ENCODE data around the gene ADK. TPM values are rescaled to one million over a fixed set of nuclear protein-coding genes. Genes with fewer than 3 reads are reported as not detected.
"Not testable (repeated sequence)": the region's sequence is repeated elsewhere in the genome, so short reads cannot be mapped to it uniquely, and the experiment has no call there.

The ADK gene
- total RNA-seq, 1 donor from 2014 or later: 26.2 TPM

DNA sequence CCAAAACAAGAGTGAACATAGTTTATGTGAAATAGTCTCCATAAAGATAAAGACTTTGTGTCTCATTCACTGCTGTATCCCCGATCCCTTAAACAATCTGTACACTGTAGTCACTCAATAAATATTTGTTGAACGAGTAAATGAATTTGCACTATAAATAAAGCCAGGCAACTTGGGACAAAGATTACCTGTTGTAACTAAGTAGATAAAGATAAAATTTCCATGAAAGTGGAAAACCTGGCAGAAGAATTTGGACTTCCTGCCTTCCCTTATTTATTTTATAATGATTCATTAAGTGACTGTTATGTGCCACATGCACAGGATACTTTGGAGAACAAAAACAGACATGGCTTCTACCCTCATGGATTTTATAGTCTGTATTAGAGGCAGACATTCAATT is 397.7 kb downstream of the ADK start:
- Mint-ChIP-seq H3K4me3 (no peak overlapping the region), H3K27me3 (ENCODE audit: low read depth) (no peaks in the 10 kb centered on the region), H3K9me3 (no peaks in the 10 kb centered on the region), H3K27ac (no peak overlapping the region), H3K36me3 (peaks cover 7% of the 10 kb centered on the region), H3K4me1 (peaks cover 7% of the 10 kb centered on the region)
- no peak for DNase-seq (ENCODE audit: low spot score in 2 of 2, unreplicated experiment in 2 of 2)
- TF ChIP-seq, protein P1, sequence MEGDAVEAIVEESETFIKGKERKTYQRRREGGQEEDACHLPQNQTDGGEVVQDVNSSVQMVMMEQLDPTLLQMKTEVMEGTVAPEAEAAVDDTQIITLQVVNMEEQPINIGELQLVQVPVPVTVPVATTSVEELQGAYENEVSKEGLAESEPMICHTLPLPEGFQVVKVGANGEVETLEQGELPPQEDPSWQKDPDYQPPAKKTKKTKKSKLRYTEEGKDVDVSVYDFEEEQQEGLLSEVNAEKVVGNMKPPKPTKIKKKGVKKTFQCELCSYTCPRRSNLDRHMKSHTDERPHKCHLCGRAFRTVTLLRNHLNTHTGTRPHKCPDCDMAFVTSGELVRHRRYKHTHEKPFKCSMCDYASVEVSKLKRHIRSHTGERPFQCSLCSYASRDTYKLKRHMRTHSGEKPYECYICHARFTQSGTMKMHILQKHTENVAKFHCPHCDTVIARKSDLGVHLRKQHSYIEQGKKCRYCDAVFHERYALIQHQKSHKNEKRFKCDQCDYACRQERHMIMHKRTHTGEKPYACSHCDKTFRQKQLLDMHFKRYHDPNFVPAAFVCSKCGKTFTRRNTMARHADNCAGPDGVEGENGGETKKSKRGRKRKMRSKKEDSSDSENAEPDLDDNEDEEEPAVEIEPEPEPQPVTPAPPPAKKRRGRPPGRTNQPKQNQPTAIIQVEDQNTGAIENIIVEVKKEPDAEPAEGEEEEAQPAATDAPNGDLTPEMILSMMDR (IDR thresholded peaks at IDR 0.05; ENCODE audit: unreplicated experiment): no peak

DNA sequence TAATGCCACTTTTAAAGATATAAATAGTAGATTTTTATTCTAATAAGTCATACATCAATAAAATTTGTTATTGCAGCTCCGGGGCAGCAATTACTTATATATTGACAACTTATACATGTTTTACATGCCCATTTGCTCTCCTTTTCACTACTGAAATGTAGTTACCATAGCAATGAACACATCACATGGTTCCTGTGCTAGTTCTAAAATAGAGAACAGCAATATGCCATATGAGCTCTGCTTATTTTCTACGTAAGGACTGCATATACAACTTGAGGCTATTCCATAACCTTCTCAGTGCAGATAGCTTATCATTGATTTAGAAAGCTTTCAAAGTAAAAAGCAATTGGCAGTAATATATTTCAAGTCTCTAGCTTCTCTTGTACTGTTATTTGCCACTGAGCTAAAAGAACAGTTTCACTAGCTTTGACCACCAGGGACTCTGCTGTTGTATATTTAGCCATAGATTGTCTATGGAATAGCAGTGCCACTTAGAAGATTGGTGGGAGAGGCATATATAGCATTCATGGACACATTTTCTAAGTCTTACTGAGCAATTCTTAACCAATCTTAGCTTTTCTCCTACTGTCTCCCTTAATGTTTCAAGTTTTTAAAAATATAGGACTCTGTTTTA is 405.2 kb downstream of the ADK start:
- TF ChIP-seq, protein P1 (IDR thresholded peaks at IDR 0.05; ENCODE audit: unreplicated experiment): no peak
- Mint-ChIP-seq H3K9me3 (peaks cover 4% of the 10 kb centered on the region), H3K4me3 (no peak overlapping the region), H3K36me3 (peaks cover 9% of the 10 kb centered on the region), H3K27ac (no peak overlapping the region), H3K4me1 (no peaks in the 10 kb centered on the region), H3K27me3 (ENCODE audit: low read depth) (no peaks in the 10 kb centered on the region)
- DNase-seq (ENCODE audit: low spot score in 2 of 2, unreplicated experiment in 2 of 2): no peak

DNA sequence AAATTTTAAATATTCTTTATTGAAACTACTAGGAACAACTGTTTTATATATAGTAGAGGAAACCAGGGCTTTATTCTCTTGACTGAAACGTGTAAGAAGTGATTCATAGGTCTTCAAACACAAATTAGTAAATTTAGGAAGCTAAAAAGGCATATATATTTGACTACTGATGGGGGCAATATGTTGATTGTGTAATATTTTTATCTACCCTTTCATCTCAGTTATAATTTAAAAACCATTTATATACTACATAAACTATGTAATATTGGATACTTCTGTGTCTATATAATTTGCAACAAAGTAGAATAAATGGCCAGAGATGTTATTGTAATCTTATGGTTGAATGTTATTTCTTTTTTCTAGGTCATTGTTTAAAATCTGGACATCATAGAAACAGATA is 406.1 kb downstream of the ADK start:
- peaks cover 2% of the 10 kb centered on the region for H3K4me1 Mint-ChIP-seq
- H3K9me3 Mint-ChIP-seq: peaks cover 4% of the 10 kb centered on the region
- no peaks in the 10 kb centered on the region for H3K27me3 Mint-ChIP-seq (ENCODE audit: low read depth)
- TF ChIP-seq, protein P1 (IDR thresholded peaks at IDR 0.05; ENCODE audit: unreplicated experiment): no peak
- DNase-seq (ENCODE audit: low spot score in 2 of 2, unreplicated experiment in 2 of 2): no peak
- H3K4me3 Mint-ChIP-seq: no peak overlapping the region
- peaks cover 9% of the 10 kb centered on the region for H3K36me3 Mint-ChIP-seq
- H3K27ac Mint-ChIP-seq: no peak overlapping the region

DNA sequence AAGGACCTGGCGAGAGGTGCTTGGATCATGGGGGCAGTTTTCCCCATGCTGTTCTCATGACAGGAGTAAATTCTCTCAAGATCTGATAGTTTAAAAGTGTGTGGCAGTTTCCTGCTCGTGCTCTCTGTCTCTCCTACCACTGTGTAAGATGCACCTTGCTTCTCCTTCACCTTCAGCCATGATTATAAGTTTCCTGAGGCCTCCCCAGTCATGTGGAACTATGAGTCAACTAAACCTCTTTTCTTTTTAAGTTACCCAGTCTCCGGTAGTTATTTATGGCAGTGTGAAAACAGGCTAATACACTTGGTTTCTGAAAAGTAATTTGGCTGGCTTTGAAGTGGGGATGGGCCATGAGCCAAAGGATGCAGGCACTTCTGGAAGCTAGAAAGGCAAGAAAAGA is 407.4 kb downstream of the ADK start:
- TF ChIP-seq, protein P1 (IDR thresholded peaks at IDR 0.05; ENCODE audit: unreplicated experiment): no peak
- no peak overlapping the region for H3K27ac Mint-ChIP-seq
- no peak overlapping the region for H3K4me3 Mint-ChIP-seq
- peaks cover 4% of the 10 kb centered on the region for H3K9me3 Mint-ChIP-seq
- no peaks in the 10 kb centered on the region for H3K27me3 Mint-ChIP-seq (ENCODE audit: low read depth)
- peaks cover 11% of the 10 kb centered on the region for H3K4me1 Mint-ChIP-seq
- peaks cover 9% of the 10 kb centered on the region for H3K36me3 Mint-ChIP-seq
- DNase-seq (ENCODE audit: low spot score in 2 of 2, unreplicated experiment in 2 of 2): no peak

GRCh38 chr10:74558897-74559296 is 407.9 kb downstream of the ADK start:
- H3K4me1 Mint-ChIP-seq: peaks cover 11% of the 10 kb centered on the region
- peaks cover 9% of the 10 kb centered on the region for H3K36me3 Mint-ChIP-seq
- H3K27ac Mint-ChIP-seq: no peak overlapping the region
- TF ChIP-seq, protein P1 (IDR thresholded peaks at IDR 0.05; ENCODE audit: unreplicated experiment): no peak
- DNase-seq (ENCODE audit: low spot score in 2 of 2, unreplicated experiment in 2 of 2): no peak
- peaks cover 4% of the 10 kb centered on the region for H3K9me3 Mint-ChIP-seq
- no peaks in the 10 kb centered on the region for H3K27me3 Mint-ChIP-seq (ENCODE audit: low read depth)
- H3K4me3 Mint-ChIP-seq: no peak overlapping the region

DNA sequence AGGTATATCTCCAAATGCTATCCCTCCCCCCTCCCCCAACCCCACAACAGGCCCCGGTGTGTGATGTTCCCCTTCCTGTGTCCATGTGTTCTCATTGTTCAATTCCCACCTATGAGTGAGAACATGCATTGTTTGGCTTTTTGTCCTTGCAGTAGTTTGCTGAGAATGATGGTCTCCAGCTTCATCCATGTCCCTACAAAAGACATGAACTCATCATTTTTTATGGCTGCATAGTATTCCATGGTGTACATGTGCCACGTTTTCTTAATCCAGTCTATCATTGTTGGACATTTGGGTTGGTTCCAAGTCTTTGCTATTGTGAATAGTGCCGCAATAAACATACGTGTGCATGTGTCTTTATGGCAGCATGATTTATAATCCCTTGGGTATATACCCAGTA is 417.9 kb downstream of the ADK start:
- not testable (repeated sequence) for H3K27ac Mint-ChIP-seq; DNase-seq (ENCODE audit: low spot score in 2 of 2, unreplicated experiment in 2 of 2); H3K4me1 Mint-ChIP-seq; H3K27me3 Mint-ChIP-seq (ENCODE audit: low read depth); H3K4me3 Mint-ChIP-seq
- H3K36me3 Mint-ChIP-seq: peaks cover 17% of the 10 kb centered on the region
- H3K9me3 Mint-ChIP-seq: peaks cover 12% of the 10 kb centered on the region

DNA sequence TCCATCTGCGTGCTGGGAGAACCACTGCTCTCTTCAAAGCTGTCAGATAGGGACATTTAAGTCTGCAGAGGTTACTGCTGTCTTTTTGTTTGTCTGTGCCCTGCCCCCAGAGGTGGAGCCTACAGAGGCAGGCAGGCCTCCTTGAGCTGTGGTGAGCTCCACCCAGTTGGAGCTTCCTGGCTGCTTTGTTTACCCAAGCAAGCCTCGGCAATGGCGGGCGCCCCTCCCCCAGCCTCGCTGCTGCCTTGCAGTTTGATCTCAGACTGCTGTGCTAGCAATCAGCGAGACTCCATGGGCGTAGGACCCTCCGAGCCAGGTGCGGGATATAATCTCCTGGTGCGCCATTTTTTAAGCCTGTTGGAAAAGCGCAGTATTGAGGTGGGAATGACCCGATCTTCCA is 422.5 kb downstream of the ADK start:
- Mint-ChIP-seq H3K4me1 (peaks cover 11% of the 10 kb centered on the region), H3K9me3 (peaks cover 12% of the 10 kb centered on the region), H3K36me3 (peaks cover 19% of the 10 kb centered on the region)
- not testable (repeated sequence) for H3K27ac Mint-ChIP-seq; DNase-seq (ENCODE audit: low spot score in 2 of 2, unreplicated experiment in 2 of 2); H3K27me3 Mint-ChIP-seq (ENCODE audit: low read depth); H3K4me3 Mint-ChIP-seq

Measured in mesothelial cell of epicardium (in vitro differentiated cells).